NT2/D1 (cell line): ENCODE results near the gene C2CD3.

Experiments
- SUZ12 ChIP-seq: IDR thresholded peaks from 2 replicates; pipeline ENCODE4 v1.6.1; 2011; ENCODE audit not compliant: insufficient read length, insufficient read depth; ENCODE audit errors: extremely low read depth
- YY1 ChIP-seq: IDR thresholded peaks from 2 replicates; pipeline ENCODE4 v1.6.1; 2011; ENCODE audit not compliant: insufficient read length, insufficient read depth
- ZNF274 ChIP-seq: IDR thresholded peaks from 2 replicates; pipeline ENCODE4 v1.6.1; 2011; ENCODE audit warnings: mild to moderate bottlenecking, low read depth, low read length

DNA sequence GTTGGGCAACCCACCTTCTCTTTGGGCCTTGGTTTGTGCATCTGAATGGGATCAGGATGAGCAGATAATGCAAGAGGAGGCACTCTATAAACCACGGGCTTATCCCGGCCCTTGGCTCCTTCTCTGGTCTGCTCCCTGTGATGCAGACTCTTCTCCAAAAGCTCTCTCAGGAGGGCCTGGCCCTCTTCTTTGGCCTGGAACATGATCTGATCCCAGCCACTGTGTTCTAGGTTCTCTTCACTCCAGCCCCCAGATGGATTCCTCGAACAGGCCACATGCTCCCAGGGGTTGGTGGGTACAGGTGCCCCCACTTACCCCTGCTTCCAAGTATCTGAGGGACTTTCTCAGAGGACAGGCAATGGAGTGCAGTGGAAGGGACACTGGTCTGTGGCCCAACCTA is 153.2 kb downstream of the C2CD3 start:
- no peak for TF ChIP-seq YY1
- TF ChIP-seq ZNF274: no peak
- TF ChIP-seq SUZ12: no peak
